ENCODE results near the gene NT5C.

DNA sequence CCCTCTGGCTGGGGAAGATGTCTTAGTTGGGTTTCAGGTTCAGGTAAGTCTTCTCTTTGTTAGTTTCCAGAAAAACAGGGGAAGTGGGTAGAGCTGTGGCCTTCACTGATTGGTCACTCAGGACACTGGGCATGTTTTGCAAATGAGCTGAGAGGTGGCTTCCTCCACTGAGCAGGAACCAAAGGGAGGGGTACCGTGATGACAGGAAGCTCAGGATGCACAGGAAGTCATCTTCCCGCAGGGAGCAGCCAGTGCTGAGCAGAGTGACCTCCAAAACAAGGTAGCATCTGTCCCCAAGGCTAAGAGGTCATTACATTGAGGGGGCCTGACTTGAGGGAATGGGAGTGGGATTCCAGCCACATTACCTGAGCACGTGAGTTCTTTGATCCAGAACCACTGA lies 5.6 kb downstream of the NT5C start:
- TF ChIP-seq CTCF (IDR thresholded peaks at IDR 0.05) (no peak), POLR2AphosphoS5 (IDR thresholded peaks at IDR 0.05) (no peak), POLR2A (IDR thresholded peaks at IDR 0.05) (no peak)
